ENCODE data around the gene HOXB2. TPM values are rescaled to one million over a fixed set of nuclear protein-coding genes. Genes with fewer than 3 reads are reported as not detected.

The HOXB2 gene
- total RNA-seq (2014; rRNA removed; shearing (Covaris generic)) = 27.0 and 30.6 TPM in 2 replicates

DNA sequence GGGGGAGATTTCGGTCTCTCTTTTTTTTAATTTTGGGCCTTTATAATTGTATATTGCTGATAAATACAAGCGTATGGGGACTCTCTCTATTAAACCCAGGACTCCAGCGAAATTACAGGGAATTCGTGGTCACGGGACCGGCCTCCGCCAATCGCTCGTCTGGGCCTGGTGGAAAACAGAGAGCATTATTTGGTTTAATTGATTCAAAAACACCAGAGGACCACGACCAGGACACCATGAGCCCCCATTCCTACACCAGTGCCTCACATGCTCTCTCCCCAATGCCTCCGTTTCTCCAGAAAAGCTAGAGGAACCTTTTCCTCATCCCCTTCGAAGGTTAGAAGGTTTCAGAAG lies at the start of gene HOXB2:
HOXB2 (minus strand) TSS at position 88 of the 354 bp plus-strand sequence. CDS start 198 bp downstream, outside the sequence.
- no peak for DNase-seq (ENCODE audit: low spot score)

DNA sequence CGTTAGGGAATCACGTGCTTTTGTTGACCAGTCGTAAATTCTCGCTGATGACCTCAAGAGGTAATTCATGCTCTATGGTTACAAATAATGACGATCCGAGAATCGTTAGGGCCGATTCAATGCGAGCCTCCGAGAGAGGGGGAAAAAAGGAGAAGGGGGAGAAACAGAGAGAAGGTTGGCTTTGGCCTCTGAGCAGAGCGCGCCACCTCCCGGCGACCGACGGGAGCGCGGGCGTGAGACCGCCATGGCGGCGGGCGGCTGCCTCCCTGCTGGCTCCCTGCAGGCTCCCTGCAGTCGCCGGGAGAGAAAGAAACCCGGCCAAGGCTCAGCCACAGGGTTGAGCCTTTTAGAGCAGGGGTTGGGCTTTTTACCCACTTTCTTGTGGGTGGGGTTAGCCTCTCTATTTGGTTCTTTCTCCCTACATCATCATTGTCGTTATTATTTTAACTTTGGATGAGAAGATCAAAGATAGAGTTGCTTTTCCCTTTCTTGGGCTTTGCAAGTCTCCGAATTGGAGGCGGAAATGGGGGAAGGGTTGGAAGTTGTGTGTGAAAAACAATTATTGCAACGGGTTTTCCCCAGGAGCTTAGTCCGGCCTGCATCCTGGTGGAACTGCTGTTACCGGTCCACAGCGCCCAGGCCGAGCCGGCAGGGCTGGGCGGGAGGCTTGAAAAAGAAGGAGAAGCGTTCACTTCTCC lies 49.1 kb upstream of the HOXB2 start:
- DNase-seq (ENCODE audit: low spot score) = peak; percentile 96

- DNase-seq (ENCODE audit: low spot score) = no peak
Measured at GRCh38 chr17:48593126-48593829, 48.4 kb upstream of the HOXB2 start, which contains the start of gene HOXB5. TSS of gene HOXB5 (minus strand) at chr17:48593779. CDS start at chr17:48593682, 97 bp downstream.

DNA sequence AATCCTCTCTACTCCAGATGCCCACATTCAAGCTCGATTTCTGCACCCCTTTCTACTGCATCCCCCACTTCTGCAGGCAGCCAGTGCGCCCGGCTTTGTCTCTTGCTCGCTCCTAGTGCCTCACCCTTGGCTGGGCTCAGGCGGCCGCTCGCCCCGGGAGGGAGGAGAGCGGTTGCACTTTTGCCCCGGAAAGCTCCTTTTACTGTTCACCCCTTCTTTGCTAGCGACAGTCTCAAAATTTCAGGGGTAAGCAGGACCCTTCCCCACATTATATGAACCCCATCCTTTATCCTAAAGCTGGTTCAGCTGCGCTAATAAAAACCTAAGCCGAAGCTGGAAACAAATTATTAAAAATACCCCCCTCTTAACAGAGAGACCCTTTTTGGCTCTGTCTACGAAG lies 47.7 kb upstream of the HOXB2 start:
- DNase-seq (ENCODE audit: low spot score) = no peak

DNA sequence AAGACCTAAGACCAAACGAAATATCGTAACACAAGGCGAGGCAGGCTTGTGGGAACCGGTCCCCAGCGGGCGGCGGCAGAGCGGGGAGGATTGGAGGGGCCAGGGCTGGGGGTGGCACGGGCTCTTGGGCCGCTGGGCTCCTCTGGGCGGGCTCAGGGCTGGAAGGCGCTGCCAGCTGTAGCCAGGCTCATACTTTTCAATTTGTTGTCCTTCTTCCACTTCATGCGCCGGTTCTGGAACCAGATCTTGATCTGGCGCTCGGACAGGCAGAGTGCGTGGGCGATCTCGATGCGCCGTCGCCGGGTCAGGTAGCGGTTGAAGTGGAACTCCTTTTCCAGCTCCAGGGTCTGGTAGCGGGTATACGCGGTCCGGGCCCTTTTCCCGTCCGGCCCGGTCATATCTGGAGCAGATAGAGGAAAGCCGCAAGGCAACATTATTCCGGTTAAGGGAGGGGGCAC lies 47.2 kb upstream of the HOXB2 start:
- peak; percentile 30 for DNase-seq (ENCODE audit: low spot score)

DNA sequence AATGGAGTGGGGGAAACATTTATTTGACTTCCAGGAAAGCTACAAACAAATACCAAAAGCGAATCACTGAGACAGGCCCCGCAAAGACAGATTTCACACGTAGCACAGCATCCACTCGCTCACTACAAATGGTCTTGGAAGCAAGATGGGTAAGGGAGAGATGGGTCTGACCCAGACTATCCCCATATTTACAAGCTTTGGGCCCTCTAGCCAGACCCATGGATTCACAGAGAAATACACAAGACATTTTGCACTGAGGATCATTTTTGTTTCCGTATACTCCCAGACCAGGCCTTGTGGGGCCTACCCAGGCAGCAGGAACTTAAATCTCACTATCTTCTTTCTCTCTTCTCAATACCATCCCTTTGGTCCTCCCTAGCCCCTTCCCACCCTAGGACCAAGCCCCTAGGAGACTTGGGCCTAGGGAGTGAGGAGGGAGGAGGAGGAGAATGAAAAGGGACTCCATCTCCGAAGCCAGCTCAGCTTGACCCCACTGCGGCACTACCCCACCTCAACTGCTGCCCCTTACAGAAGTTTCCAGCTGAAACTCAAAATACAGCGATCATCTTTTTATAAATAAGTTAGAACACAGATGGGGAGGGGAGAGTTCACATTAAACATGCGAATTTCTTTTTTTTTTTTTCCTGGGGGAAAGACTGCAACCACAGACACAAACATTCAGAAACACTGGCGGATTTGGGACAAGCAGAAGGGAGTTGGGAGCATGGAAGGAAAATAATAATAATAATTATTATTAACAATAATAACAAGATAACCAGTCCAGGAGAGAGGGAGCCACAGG lies 46.5 kb upstream of the HOXB2 start:
- DNase-seq (ENCODE audit: low spot score) = peak; percentile 29

DNA sequence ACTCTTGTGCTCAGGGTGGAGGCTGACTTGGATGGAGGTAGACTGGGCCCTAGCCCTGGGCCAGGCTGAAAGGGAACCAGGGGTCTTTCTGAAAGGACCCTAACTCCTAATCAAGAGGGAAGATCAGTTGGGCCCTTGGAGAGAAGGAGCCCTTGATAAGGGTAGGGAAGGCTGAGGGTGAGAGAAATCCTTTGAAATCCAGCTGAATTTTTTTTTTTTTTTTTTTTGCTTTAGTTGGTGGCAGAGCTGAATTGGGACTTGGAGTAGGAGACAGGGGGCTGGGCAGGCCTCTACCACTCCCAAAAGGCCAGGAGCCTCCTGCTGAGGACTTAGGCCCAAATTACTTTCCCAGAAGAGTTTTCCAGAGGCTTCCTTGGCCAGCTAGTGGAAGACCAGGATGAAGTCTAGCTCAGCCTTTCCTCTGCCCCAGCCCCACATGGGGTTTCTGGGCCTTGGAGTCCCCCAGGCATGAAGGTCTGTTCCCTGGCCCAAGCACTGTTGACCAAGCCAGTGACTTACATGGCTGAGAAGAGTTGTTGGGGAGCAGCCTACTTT lies 45.8 kb upstream of the HOXB2 start:
- DNase-seq (ENCODE audit: low spot score) = peak; percentile 44

DNA sequence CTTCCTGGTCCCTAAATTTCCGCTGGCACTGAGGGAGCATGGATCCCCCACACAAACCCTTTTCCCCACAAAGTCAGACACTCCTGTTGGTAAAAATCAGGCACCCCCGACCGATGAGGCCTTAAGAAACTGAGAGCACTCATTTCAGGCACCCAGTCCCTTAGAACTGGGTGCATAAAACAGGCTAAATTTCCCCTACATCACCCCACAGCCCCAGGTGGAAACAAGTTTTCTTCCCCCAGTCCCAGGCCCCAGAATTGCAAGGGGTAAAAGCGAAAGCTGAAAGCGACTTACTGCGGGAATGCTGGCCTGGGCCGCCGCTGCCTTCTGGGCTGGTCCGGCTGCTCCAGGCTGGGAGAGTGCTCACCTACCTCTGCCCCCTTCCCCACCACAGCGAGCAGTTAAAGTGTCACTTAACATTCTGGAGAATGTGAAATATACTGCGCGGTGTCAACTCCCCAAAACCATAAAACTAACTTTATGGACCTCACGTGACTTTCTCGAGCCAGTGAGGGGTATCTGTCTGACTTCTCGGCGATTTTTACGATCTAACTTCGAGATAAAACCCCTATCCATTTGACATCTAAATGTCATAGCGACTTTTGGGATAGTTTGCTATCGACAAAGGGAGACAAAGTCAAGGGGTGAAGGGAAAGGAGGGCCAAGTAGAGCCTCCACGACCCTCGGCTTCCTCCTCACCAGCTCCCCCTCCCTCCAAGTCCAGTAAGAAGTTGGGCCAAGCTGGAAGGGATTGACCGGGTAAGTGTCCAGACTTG lies 45.1 kb upstream of the HOXB2 start, which contains the start of gene HOXB3:
HOXB3 (minus strand) TSS at position 411 of the 776 bp plus-strand sequence. CDS start 37,767 bp downstream, outside the sequence.
- peak; percentile 94 for DNase-seq (ENCODE audit: low spot score)

GRCh38 chr17:48589060-48589830 lies 44.3 kb upstream of the HOXB2 start:
- peak; percentile 66 for DNase-seq (ENCODE audit: low spot score)

DNA sequence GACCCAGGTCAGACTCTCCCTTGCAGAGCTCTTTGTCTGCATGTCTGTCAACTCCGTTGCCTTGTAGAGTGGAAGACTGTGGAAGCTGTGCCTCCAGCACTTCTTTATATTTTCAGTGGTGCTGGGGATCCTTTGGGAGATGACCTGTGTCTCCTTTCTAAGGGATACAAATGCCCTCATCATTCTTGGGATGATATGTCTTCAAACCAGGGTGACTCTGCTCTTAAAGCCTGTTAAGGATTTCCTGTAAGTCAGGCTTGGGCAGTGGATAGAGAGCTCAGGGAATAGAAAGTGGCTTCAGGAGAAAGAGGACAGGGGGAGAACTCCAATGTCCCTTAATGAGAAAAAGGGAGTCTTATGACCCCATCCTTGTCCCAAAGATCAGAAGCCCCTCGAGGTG lies 43.6 kb upstream of the HOXB2 start:
- peak; percentile 43 for DNase-seq (ENCODE audit: low spot score)

DNA sequence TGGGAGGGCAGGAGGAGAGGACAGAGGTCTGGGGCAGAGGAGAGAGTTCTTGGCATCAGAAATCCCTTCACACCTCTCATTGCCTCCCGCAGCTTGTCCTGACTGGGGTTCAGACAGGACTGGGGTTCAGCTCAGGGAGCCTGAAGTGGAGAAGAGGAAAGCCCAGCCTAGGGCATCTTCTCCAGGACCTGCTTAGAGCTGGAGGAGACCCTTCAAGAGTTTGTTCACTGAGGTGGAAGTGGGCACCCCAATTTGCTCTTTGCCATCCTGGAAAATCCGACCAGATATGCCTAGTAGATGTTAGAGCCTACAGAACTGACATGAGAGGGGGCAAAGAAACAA lies 43.1 kb upstream of the HOXB2 start:
- DNase-seq (ENCODE audit: low spot score) = peak; percentile 59

GRCh38 chr17:48587276-48588073 lies 42.6 kb upstream of the HOXB2 start:
- DNase-seq (ENCODE audit: low spot score) = peak; percentile 80

DNA sequence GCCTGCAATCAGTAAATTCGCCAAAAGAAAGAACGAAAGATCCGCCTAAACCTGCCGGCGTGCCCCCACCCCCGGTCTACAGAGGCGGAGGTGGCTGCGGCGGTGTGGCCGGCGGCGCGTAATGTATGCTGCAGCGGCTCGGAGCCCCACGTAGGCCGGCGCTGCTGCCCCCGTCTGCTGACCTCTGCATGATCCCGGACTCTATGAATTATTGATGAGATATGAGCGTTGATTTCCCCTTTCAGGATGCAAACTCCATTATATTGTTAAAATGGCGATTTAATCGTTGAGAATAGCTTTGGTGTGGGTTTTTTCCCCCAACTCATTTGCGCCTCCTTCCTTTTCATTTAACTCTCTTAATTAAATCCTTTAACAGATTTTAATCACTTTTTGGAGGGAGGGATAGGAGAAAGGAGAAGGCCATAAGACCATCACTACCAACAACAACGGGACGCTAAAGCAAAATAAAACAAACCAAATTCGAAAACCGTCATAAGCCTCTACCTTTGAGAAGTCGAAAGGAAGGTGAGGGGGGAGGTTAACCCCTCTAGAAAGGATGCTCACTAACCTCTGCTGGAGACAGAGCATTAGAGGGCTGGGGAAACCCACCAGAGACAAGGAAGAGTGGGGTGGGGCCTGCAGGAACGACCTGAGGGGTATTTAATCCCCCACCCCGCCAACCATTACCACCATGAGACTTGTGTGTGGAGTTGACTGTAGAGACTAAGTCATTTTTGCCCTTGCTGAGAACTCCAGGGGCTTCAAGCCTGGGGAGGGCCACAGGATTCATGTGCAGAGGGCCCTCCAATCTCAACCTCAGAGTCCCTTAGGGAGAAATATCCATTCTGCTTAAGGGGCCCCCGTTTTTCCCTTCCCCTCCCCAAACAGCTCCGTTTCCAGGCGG lies 41.7 kb upstream of the HOXB2 start:
- peak; percentile 46 for DNase-seq (ENCODE audit: low spot score)

- peak; percentile 52 for DNase-seq (ENCODE audit: low spot score)
Measured at GRCh38 chr17:48584223-48584741, 39.4 kb upstream of the HOXB2 start.

GRCh38 chr17:48583708-48584222 lies 38.9 kb upstream of the HOXB2 start:
- DNase-seq (ENCODE audit: low spot score) = no peak

- DNase-seq (ENCODE audit: low spot score) = no peak
Measured at GRCh38 chr17:48582750-48583069, 37.8 kb upstream of the HOXB2 start.

- peak; percentile 56 for DNase-seq (ENCODE audit: low spot score)
Measured at GRCh38 chr17:48579760-48580554, 35.0 kb upstream of the HOXB2 start.

- DNase-seq (ENCODE audit: low spot score) = no peak
Measured at GRCh38 chr17:48579471-48579759, 34.5 kb upstream of the HOXB2 start.

Measured in A172 (cell line).